HL-60/S4 (cell line): ENCODE results near the gene CBX7.

ENCODE experiments used
- in situ Hi-C: fragments of 300-500 bp; cut with MboI; formaldehyde crosslinking; loops from 2 replicates; pipeline ENCODE4 v1.14.3; 2022; ENCODE audit warnings: low sequenced_read_pairs

Gene CBX7

GRCh38 chr22:39152511-39153219 is at the start of gene CBX7:
TSS of gene CBX7 (minus strand) at chr22:39152680. CDS start at chr22:39152444, 236 bp downstream.
- in situ Hi-C loops = loop anchor here (25.0 kb wide), 1 partner anchor 385 kb away; the partner anchor contains the start of gene RPS19BP1

- in situ Hi-C loops = no loop called here
Observed at GRCh38 chr22:39197578-39197977, 45.1 kb upstream of the CBX7 start.

DNA sequence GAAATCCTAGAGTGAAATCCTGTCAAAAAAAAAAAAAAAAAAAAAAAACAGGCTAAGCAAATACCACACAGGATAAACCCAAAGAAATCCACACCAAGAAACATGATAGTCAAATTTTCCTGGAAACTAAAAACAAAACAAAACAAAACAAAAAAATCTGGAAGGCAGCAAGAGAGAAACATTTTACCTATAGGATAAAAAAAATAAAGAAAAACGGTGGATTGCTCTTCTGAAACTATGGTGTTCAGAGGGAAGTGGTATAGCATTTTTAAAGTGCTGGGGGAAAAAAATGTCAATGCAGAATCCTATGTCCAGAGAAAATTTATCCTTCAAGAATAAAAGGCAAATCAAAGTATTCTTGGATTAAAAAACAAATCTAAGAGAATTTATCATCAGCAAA is 41.6 kb upstream of the CBX7 start:
- in situ Hi-C loops = no loop called here

GRCh38 chr22:39188809-39189208 is 36.3 kb upstream of the CBX7 start:
- in situ Hi-C loops = no loop called here

- in situ Hi-C loops = no loop called here
Observed at GRCh38 chr22:39185601-39186012, 33.1 kb upstream of the CBX7 start.

- in situ Hi-C loops = no loop called here
Observed at GRCh38 chr22:39184586-39185577, 32.4 kb upstream of the CBX7 start.

DNA sequence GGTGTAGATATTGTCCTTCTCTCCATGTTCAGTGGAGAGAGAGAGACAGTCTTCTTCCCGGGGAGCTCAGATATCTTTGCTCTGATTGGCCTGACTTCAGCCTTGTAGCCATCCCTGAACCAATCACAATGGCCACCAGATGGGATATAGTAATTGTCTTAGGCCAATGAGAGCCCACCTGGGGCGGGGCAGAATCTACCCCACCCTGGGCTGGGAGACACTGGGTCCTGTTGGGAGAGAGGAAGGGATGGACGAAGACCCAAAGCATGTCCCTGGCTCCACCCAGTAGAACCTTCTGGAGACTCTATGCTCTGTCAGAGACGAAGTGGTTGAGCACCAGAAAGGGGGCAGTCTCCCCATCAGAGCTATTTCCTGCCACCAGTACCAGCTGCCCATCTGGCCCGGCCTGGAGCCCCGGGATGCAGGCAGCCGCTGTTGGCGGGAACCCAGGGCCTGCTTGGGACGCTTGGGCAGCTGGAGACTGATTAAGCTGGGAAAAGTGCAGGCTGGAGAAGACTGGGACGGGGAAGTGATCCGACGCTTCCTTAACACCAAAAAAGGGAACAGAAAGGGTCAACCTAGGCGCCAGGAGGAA is 31.6 kb upstream of the CBX7 start:
- in situ Hi-C loops = no loop called here

DNA sequence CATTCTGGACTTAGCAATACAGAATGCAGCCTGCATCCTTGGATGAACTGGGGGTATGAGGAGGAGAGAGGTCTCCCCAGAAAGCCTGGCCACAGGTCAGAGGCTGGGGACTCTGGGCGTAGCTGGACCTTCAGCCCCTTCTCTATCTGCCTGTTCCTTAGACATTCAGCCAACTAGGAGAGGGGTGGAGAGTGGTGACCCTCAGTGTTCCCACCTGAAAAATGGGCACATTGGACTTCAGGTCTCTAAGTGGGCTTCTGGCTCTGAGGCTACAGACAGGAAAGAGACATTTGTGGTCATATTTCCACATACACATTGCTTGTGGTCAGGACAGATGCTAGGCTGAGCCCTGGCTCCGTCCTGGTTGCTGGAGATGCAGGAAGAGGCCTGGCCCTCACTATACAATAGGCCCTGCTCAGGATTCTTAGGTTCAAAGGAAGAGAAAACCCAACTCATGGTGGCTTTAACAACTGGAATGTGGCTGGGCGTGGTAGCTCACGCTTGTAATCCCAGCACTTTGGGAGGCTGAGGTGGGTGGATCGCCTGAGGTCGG is 30.1 kb upstream of the CBX7 start:
- in situ Hi-C loops = no loop called here

DNA sequence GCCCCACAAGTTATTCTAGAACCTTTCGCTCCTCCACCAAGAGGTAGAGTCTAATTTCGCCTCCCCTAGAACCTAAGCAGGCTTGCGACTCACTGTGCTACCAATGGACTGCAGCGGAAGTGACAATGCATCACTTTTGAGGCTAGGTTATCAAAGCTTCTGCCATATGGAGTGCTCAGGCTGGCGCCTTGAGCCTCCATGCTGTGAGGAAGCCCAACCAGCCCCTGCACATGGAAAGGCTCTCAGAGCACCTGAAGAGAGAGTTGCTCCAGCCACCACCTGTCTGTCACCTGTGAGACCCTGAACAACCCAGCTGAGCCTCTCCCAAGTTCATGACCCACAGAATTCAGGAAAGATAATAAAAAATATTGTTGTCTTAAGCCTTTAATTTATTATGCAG is 29.3 kb upstream of the CBX7 start:
- in situ Hi-C loops = no loop called here

GRCh38 chr22:39181356-39181755 is 28.9 kb upstream of the CBX7 start:
- in situ Hi-C loops = no loop called here

- in situ Hi-C loops = no loop called here
Observed at GRCh38 chr22:39179841-39180335, 27.4 kb upstream of the CBX7 start.

GRCh38 chr22:39179401-39179827 is 26.9 kb upstream of the CBX7 start:
- in situ Hi-C loops = no loop called here

DNA sequence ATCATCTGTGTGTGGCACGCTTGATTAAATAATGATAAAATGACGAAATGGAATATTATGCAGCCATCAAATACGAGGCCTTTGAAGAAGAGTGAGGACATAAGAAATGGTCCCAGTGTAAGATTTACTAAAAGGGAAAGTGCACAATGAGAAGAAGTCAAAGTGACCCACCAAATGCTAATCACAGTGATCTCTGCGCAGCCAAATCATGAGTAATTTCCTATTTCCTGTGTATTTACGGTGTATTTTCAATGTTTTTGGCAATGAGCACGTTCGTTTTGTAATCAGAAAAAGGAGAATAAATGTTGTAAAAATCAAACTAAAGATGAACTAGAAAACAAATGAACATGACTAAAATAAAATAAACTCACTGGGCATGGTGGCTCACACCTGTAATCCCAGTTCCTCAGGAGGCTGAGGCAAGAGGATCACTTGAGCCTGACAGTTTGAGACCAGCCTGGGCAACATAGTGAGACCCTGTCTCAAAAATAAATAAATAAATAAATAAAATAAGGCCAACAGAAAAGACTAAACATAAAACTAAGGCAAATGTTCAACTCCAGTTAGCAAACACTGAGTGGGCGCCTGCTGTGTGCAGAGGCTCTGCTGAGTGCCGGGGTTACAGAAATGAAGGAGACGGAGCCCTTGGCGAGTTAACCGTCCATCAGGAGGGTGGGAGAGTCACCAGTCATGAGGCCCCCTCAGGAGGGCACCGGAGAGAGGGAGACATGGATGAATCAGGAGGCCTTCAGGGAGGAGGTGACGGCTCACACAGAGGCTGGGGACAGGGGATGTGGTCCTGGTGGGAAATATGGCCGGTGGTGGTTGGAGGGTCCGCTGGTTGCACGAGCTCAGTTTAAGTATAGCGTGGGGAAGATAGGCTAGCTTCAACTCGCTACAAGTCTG is 26.0 kb upstream of the CBX7 start:
- in situ Hi-C loops = no loop called here

- in situ Hi-C loops = no loop called here
Observed at GRCh38 chr22:39177791-39178190, 25.3 kb upstream of the CBX7 start.

DNA sequence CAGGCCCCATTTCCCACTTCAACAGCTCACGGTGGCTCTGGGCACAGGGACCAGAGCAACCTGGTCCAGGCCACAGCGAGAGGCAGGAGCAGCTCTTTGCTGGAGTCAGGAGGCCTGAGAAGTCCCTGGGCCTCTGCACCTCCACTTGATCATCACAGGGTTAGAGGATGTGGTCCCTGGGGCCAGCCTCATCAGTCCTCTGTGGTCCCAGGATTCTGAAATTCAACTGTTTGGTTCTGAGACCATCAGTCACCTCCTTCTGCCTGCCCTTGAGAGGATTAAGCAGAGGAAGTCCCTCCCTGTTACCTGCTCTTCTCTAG is 24.9 kb upstream of the CBX7 start:
- in situ Hi-C loops = no loop called here

DNA sequence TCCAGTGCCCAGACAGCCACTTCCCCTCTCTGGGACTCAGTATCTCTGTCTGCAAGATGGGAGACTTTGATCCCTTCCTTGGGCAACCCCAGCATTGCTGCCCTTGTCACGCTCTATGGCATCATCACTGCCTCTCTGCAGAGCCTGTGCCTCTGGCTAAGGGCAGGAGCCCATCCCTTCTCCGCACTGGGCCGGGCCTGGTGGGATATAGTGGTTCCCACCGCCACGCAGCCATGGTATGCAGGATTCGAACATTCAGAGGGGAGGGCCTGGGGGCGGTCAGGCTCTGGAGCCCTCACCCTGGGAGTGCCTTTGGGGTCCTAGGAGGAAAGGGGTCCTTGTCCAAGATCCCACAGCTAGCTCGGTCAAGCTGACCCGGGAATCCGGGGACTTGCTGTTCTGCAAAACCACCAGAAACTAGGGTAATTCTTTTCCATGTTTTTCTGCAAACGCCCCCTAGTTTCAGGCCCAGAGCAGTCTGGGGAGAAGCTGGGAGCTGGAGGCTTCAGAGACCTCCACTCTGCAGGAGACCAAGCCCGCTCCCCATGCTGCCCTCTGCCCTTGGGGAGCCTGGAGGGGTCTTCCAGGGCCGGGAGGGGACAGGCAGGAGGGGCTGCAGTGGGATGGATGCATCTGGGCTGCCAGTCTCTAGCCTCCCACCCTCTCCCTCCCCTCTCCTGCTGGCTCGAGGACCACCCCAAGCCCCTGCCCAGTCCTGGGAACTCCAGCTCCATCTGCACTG is 24.4 kb upstream of the CBX7 start:
- in situ Hi-C loops = no loop called here

GRCh38 chr22:39176143-39176713 is 23.7 kb upstream of the CBX7 start:
- in situ Hi-C loops = no loop called here

DNA sequence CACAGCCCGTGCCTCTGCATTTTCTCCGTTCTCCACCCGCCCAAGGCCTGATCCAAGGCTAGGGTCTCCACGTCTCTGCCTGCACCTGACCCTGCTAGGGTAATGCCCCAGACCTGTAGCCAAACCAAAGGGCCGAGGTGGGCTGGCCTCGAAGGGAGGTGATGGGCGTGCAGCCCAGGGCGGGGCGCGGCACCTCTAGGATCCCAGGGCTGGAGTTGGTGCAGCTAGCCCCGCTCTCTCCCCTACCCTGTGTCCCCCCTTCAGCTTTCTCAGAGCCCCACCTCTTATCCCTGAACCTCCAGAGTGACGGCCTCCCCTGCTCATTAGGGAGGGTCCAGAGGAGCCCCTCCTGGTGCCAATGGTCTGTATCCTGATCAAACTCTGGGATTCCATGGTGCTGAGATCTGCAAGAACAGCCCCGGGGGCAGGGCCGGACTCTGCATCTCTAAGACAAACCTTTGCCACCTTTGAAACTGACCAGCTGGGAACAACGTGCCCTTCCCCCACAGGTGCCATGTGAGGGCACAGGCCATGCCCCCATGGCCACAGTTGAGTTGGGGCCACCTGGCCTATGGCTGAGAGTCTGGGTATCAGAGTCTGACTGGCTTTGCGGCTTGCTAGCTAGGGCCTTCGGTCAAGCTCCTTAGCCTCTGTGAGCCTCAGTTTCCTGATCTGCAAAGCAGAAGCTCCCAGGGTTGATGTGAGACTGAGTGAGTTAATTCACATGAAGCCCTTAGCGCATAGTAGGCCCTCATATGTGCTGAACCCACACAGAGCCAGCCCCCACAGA is 23.1 kb upstream of the CBX7 start:
- in situ Hi-C loops = no loop called here
